ENCODE results near the gene ARMC9. TPM values are rescaled to one million over a fixed set of nuclear protein-coding genes. Genes with fewer than 3 reads are reported as not detected.

Gene ARMC9
- total RNA-seq, 1 experiment from 2014 or later, result 16.4 TPM

DNA sequence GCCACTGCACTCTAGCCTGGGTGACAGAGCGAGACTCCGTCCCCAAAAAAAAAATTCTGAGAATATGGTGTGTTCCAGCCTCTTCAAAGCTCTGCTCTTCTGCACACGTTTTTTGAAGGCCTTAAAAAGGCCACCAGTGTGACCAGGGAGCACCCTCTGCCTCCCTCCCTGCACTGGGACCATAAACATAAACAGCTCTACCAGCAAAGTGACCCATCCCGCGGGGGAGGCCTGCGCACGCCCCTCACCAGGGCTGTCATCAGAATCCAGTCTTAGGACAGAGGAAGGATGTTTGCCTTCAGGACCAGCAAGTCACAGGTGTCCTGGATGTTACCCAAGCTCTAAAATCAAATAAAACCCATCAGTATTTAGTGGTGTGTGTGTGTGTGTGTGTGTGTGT is 173.9 kb downstream of the ARMC9 start:
- CTCF ChIA-PET, result no interaction called here
- Histone ChIP-seq H3K9me2 (ENCODE audit: insufficient read depth) (no peaks in the 10 kb centered on the region), H3K9ac (ENCODE audit: low read length) (no peak overlapping the region), H4K20me1 (ENCODE audit: insufficient read depth) (no peaks in the 10 kb centered on the region), H3K4me1 (ENCODE audit: control insufficient read depth in 1 of 2, insufficient read depth in 2 of 2, low read length in 2 of 2) (peaks cover 0 to 5% of the 10 kb centered on the region in 2 experiments; a peak in 1 of 4 replicates), H3K27me3 (ENCODE audit: insufficient read depth, low read length) (no peaks in the 10 kb centered on the region), H3K27ac (ENCODE audit: low read depth, low read length) (no peak overlapping the region), H3K79me2 (ENCODE audit: insufficient read depth, low read length) (no peaks in the 10 kb centered on the region), H3K36me3 (ENCODE audit: control insufficient read depth in 1 of 2, insufficient read depth in 2 of 2, low read length in 2 of 2) (no peaks in the 10 kb centered on the region), H2AFZ (ENCODE audit: low read depth, low read length, poor library complexity, severe bottlenecking) (no peak overlapping the region), H3K4me3 (replicated peaks in 1 of 2; ENCODE audit: low read depth in 1 of 2, low read length in 2 of 2) (no peak overlapping the region), H3K4me2 (ENCODE audit: low read length) (no peak overlapping the region), H3K9me3 (ENCODE audit: control insufficient read depth in 1 of 2, insufficient read depth in 1 of 2, low read depth in 1 of 2, low read length in 2 of 2) (no peaks in the 10 kb centered on the region)
- intact Hi-C loops (cut with micrococcal nuclease), result no loop called here
- ATAC-seq (no peak), DNase-seq (ENCODE audit: low read depth, low spot score) (no peak)
- POLR2A ChIA-PET, result no interaction called here
- TF ChIP-seq SP1 (IDR thresholded peaks at IDR 0.05; ENCODE audit: low read depth) (no peak), CBX3 (IDR thresholded peaks at IDR 0.05; ENCODE audit: low read depth) (no peak), CEBPB (IDR thresholded peaks at IDR 0.05; ENCODE audit: low read depth) (no peak), POLR2A (IDR thresholded peaks at IDR 0.05; ENCODE audit: borderline replicate concordance, extremely low read depth, insufficient read depth, insufficient read length) (no peak), SRF (IDR thresholded peaks at IDR 0.05; ENCODE audit: low read depth) (no peak), JUND (IDR thresholded peaks at IDR 0.05) (no peak), EZH2phosphoT487 (IDR thresholded peaks at IDR 0.05; ENCODE audit: borderline replicate concordance) (no peak), ZNF274 (IDR thresholded peaks at IDR 0.05; ENCODE audit: low read depth, low read length) (no peak)
- TF ChIP-seq, protein P1, sequence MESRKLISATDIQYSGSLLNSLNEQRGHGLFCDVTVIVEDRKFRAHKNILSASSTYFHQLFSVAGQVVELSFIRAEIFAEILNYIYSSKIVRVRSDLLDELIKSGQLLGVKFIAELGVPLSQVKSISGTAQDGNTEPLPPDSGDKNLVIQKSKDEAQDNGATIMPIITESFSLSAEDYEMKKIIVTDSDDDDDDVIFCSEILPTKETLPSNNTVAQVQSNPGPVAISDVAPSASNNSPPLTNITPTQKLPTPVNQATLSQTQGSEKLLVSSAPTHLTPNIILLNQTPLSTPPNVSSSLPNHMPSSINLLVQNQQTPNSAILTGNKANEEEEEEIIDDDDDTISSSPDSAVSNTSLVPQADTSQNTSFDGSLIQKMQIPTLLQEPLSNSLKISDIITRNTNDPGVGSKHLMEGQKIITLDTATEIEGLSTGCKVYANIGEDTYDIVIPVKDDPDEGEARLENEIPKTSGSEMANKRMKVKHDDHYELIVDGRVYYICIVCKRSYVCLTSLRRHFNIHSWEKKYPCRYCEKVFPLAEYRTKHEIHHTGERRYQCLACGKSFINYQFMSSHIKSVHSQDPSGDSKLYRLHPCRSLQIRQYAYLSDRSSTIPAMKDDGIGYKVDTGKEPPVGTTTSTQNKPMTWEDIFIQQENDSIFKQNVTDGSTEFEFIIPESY (IDR thresholded peaks at IDR 0.05; ENCODE audit: extremely low read depth, insufficient replicate concordance, low read length), result no peak
- TF ChIP-seq, protein P2, sequence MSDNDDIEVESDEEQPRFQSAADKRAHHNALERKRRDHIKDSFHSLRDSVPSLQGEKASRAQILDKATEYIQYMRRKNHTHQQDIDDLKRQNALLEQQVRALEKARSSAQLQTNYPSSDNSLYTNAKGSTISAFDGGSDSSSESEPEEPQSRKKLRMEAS (IDR thresholded peaks at IDR 0.05), result no peak
- BruUV-seq (replicated peaks), result no TSS peak
- RAD21 ChIA-PET (ENCODE audit: low non-redundant PET in 1 of 2, low total read pairs in 2 of 2, uncharacterized antibody in 2 of 2, unreplicated experiment in 2 of 2), result no interaction called here

DNA sequence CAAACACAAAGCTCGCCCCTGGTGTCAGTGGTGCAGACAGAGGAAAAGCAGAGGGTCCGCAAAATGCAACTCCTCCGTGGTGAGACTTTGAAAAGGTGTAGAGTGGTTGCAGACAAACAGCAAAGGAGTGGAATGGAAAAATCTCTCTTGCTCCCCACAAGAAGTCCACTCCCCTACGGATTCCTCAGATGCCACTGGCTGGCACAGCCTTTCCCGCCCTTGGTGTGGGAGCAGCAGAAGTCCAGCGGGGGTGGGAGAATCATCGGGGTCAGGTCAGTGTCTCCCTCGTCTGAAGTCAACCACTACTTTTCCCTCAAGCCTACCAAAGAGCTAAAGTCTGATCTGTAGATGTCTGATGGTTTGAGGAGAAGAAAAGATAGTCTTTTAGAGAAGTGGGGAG is 174.8 kb downstream of the ARMC9 start:
- ATAC-seq (no peak), DNase-seq (ENCODE audit: low read depth, low spot score) (no peak)
- Histone ChIP-seq H3K9ac (ENCODE audit: low read length) (no peak overlapping the region), H3K27ac (ENCODE audit: low read depth, low read length) (no peak overlapping the region), H3K9me2 (ENCODE audit: insufficient read depth) (no peaks in the 10 kb centered on the region), H3K9me3 (ENCODE audit: control insufficient read depth in 1 of 2, insufficient read depth in 1 of 2, low read depth in 1 of 2, low read length in 2 of 2) (no peaks in the 10 kb centered on the region), H3K79me2 (ENCODE audit: insufficient read depth, low read length) (no peaks in the 10 kb centered on the region), H3K27me3 (ENCODE audit: insufficient read depth, low read length) (no peaks in the 10 kb centered on the region), H3K4me3 (replicated peaks in 1 of 2; ENCODE audit: low read depth in 1 of 2, low read length in 2 of 2) (no peak overlapping the region), H3K4me1 (ENCODE audit: control insufficient read depth in 1 of 2, insufficient read depth in 2 of 2, low read length in 2 of 2) (peaks cover 4 to 10% of the 10 kb centered on the region in 2 experiments; a peak in 3 of 4 replicates), H3K4me2 (ENCODE audit: low read length) (no peak overlapping the region), H3K36me3 (ENCODE audit: control insufficient read depth in 1 of 2, insufficient read depth in 2 of 2, low read length in 2 of 2) (no peaks in the 10 kb centered on the region), H2AFZ (ENCODE audit: low read depth, low read length, poor library complexity, severe bottlenecking) (no peak overlapping the region), H4K20me1 (ENCODE audit: insufficient read depth) (no peaks in the 10 kb centered on the region)
- ChIA-PET RAD21 (ENCODE audit: low non-redundant PET in 1 of 2, low total read pairs in 2 of 2, uncharacterized antibody in 2 of 2, unreplicated experiment in 2 of 2) (no interaction called here), CTCF (no interaction called here), POLR2A (no interaction called here)
- intact Hi-C loops (cut with micrococcal nuclease), result no loop called here
- BruUV-seq (replicated peaks), result no TSS peak
- TF ChIP-seq EGR1 (IDR thresholded peaks at IDR 0.05; ENCODE audit: low read depth), result no peak
- TF ChIP-seq FOSL1 (IDR thresholded peaks at IDR 0.05; ENCODE audit: low read depth), result no peak
- TF ChIP-seq, protein P2 (IDR thresholded peaks at IDR 0.05), result no peak
- TF ChIP-seq, protein P3, sequence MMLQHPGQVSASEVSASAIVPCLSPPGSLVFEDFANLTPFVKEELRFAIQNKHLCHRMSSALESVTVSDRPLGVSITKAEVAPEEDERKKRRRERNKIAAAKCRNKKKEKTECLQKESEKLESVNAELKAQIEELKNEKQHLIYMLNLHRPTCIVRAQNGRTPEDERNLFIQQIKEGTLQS (IDR thresholded peaks at IDR 0.05), result no peak
- TF ChIP-seq SIN3A (IDR thresholded peaks at IDR 0.05; ENCODE audit: low read depth), result no peak
- TF ChIP-seq POLR2AphosphoS5 (IDR thresholded peaks at IDR 0.05; ENCODE audit: low read depth, low read length), result no peak
- no peak for TF ChIP-seq TCF7L2 (IDR thresholded peaks at IDR 0.05; ENCODE audit: borderline replicate concordance, extremely low read depth, insufficient read depth, insufficient read length)
- no peak for TF ChIP-seq EZH2 (IDR thresholded peaks at IDR 0.05)
- no peak for TF ChIP-seq SP1 (IDR thresholded peaks at IDR 0.05; ENCODE audit: low read depth)
